Psoas muscle (tissue), 8 donors: ENCODE data around the gene KRT84. TPM values are rescaled to one million over a fixed set of nuclear protein-coding genes. Genes with fewer than 3 reads are reported as not detected.

ENCODE experiments used
- ATAC-seq, 4 donors: fragments of 200-7000 bp; cut with Tn5 transposase; one replicate each; pipeline ENCODE4 v1.9.1; 2020; ENCODE audit warnings: moderate library complexity in 3 of 4, mild to moderate bottlenecking in 2 of 4
- DNase-seq, 2 donors: peaks; one replicate each; pipeline ENCODE4 v3.0.0-alpha.2; 2020
- H3K27ac ChIP-seq: fragments of 200-600 bp; one replicate; pipeline ENCODE4 v1.8.0; 2022
- H3K27me3 ChIP-seq, 3 donors: fragments of 200-600 bp in 1 of 3; one replicate each; pipeline versions ENCODE4 v1.6.1 to v1.8.0; 2013 to 2022; ENCODE audit warnings: low read length in 2 of 3, mild to moderate bottlenecking in 2 of 3, moderate library complexity in 1 of 3; ENCODE audit not compliant: insufficient read depth in 3 of 3
- H3K36me3 ChIP-seq, 2 donors: fragments of 200-600 bp in 1 of 2; one replicate each; pipeline versions ENCODE4 v1.6.1 to v1.8.0; 2013 to 2022; ENCODE audit warnings: low read depth in 1 of 2, mild to moderate bottlenecking in 1 of 2, moderate library complexity in 1 of 2; ENCODE audit not compliant: insufficient read depth in 1 of 2
- H3K4me1 ChIP-seq: fragments of 200-600 bp; one replicate; pipeline ENCODE4 v1.8.0; 2022
- H3K4me3 ChIP-seq: fragments of 200-600 bp; one replicate; pipeline ENCODE4 v1.8.0; 2022; ENCODE audit warnings: mild to moderate bottlenecking
- H3K9me3 ChIP-seq: fragments of 200-600 bp; one replicate; pipeline ENCODE4 v1.8.0; 2022
- CTCF ChIP-seq: fragments of 200-600 bp; IDR thresholded peaks from one replicate; pipeline ENCODE4 v1.8.0; 2022; ENCODE audit warnings: antibody characterized with exemption
- WGBS, 3 donors: extraction: QIAGEN DNeasy Blood & Tissue Kit; methylation state at CpG; one replicate each; pipeline versions ENCODE4 v1.1.6 to v1.1.7; 2013; 5-methylcytosine and 5-hydroxymethylcytosine counted together
- intact Hi-C, 2 donors: fragments of 100-400 bp; cut with DNase I; formaldehyde crosslinking; loops; one replicate each; pipeline versions ENCODE4 v1.11.0 to v1.14.2; 2022
- polyA plus RNA-seq, 3 donors: library from polyadenylated mRNA; stranded (reverse); fragments of 200-250 nt; gene quantifications; one replicate each; pipeline ENCODE4 v1.2.3, GENCODE V29; 2013
- total RNA-seq, 4 donors: library from RNA; stranded (reverse); fragmentation: NEBNext Ultra II Directional in 2 of 4; extraction: Animal tissue kit (Norgen Biotek cat#: 25700) in 2 of 4; gene quantifications; one replicate each; pipeline versions ENCODE4 v1.2.1 to v1.2.4, GENCODE V29; 2021 to 2023
- donor health status: healthy with polysubstance abuse.
- donor health status: DM: no; HTN: no; CAD: no; lungs with moderate emphysema.
- donor health status: Bipolar disorder and iron deficiency.
- donor health status: healthy.
- donor health status: DM: yes; HTN: yes; CAD: no.
- donor health status: DM: no; HTN: no; CAD: no.
- donor health status: DM: no; HTN: no; CAD: no.
- donor health status: DM: yes; HTN: yes; CAD: no.

The KRT84 gene
- total and polyA plus RNA-seq, 7 donors = not detected

- Histone ChIP-seq H3K27ac (no peak overlapping the region), H3K9me3 (no peaks in the 10 kb centered on the region), H3K4me1 (no peaks in the 10 kb centered on the region), H3K36me3 (no peaks in the 10 kb centered on the region), H3K4me3 (no peak overlapping the region), H3K27me3 (peaks cover 0 to 5% (median 2%) of the 10 kb centered on the region in 3 donors)
- WGBS, 3 donors = 38 to 41% (median 38%) methylated on average over 10 of the region's 10 CpGs
- TF ChIP-seq CTCF = peak; percentile 60
- peak; percentile 52 to 84 (median 80) for ATAC-seq
- peak; percentile 75 to 86 for DNase-seq
- intact Hi-C loops = loop anchor here (2.0 to 10.0 kb wide), 3 partner anchors 502 to 602 kb away; no protein-coding TSS in a partner anchor
Measured at GRCh38 chr12:52372216-52373154, 13.0 kb downstream of the KRT84 start.

GRCh38 chr12:52371716-52372115 lies 13.7 kb downstream of the KRT84 start:
- Histone ChIP-seq H3K36me3 (no peaks in the 10 kb centered on the region), H3K27me3 (peaks cover 0 to 3% (median under 1%) of the 10 kb centered on the region in 3 donors), H3K9me3 (no peaks in the 10 kb centered on the region), H3K4me1 (no peaks in the 10 kb centered on the region), H3K4me3 (no peak overlapping the region), H3K27ac (no peak overlapping the region)
- intact Hi-C loops = loop anchor here (2.0 to 10.0 kb wide), 3 partner anchors 503 to 603 kb away; no protein-coding TSS in a partner anchor
- no peak for TF ChIP-seq CTCF
- DNase-seq (no peak), ATAC-seq (peak in 1 of 4 donors; percentile 22)
- WGBS, 3 donors = 53 to 88% (median 67%) methylated on average over 3 of the region's 3 CpGs

GRCh38 chr12:52370926-52371608 lies 14.4 kb downstream of the KRT84 start:
- no peaks in the 10 kb centered on the region for H3K4me1 ChIP-seq
- DNase-seq = peak; percentile 62 to 82
- TF ChIP-seq CTCF = no peak
- intact Hi-C loops = loop anchor here (10.0 kb wide), 2 partner anchors 504 to 604 kb away; no protein-coding TSS in a partner anchor
- H3K27ac ChIP-seq = peak overlapping the region; percentile 16
- 37 to 53% (median 41%) methylated on average over 12 of the region's 12 CpGs for WGBS, 3 donors
- H3K27me3 ChIP-seq = peaks cover 0 to 3% (median 0%) of the 10 kb centered on the region in 3 donors
- no peaks in the 10 kb centered on the region for H3K9me3 ChIP-seq
- H3K4me3 ChIP-seq = no peak overlapping the region
- ATAC-seq = peak; percentile 44 to 82 (median 58)
- no peaks in the 10 kb centered on the region for H3K36me3 ChIP-seq

- no peaks in the 10 kb centered on the region for H3K9me3 ChIP-seq
- no peaks in the 10 kb centered on the region for H3K4me1 ChIP-seq
- no peak overlapping the region for H3K4me3 ChIP-seq
- TF ChIP-seq CTCF = no peak
- no peaks in the 10 kb centered on the region for H3K36me3 ChIP-seq
- H3K27me3 ChIP-seq = peaks cover 0 to 3% (median 0%) of the 10 kb centered on the region in 3 donors
- ATAC-seq (no peak), DNase-seq (no peak)
- WGBS, 3 donors = 75 to 83% (median 79%) methylated on average over 6 of the region's 6 CpGs
- H3K27ac ChIP-seq = no peak overlapping the region
- intact Hi-C loops = loop anchor here (10.0 kb wide), 2 partner anchors 505 to 605 kb away; no protein-coding TSS in a partner anchor
Measured at GRCh38 chr12:52369809-52370208, 15.6 kb downstream of the KRT84 start.
